ENCODE results near the gene ZFYVE27. TPM values are rescaled to one million over a fixed set of nuclear protein-coding genes. Genes with fewer than 3 reads are reported as not detected.

Gene ZFYVE27
- total and polyA plus RNA-seq, 2 of the 4 experiments (the other 2 are of a cell fraction): 13.1 to 22.2 TPM

DNA sequence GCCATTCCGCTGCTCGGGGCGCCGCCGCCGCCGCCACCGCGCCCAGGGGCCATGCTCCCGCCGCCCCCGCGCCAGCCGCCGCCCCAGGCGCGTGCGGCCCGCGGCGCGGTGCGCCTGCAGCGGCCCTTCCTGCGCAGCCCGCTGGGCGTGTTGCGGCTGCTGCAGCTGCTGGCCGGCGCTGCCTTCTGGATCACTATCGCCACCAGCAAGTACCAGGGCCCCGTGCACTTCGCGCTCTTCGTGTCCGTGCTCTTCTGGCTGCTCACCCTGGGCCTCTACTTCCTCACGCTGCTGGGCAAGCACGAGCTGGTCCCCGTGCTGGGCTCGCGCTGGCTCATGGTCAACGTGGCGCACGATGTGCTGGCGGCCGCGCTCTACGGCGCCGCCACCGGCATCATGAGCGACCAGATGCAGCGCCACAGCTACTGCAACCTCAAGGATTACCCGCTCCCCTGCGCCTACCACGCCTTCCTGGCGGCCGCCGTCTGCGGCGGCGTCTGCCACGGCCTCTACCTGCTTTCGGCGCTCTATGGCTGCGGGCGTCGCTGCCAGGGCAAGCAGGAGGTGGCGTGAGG, 23.0 kb upstream of the ZFYVE27 start:
- no TSS peak for BruUV-seq (replicated peaks)
- DNase-seq (peak; percentile 74), ATAC-seq (ENCODE audit: low read depth) (peak; percentile 31)
- H3K4ac ChIP-seq (ENCODE audit: low read depth, low read length): peak overlapping the region; percentile 95
- peak overlapping the region; percentile 99 for H2BK5ac ChIP-seq (ENCODE audit: low read depth, low read length, poor library complexity, severe bottlenecking)
- no peaks in the 10 kb centered on the region for H3K9me3 ChIP-seq (ENCODE audit: control insufficient read depth, insufficient read depth, low read length)
- peak overlapping the region; percentile 94 for H3K23ac ChIP-seq (ENCODE audit: low read depth, low read length)
- peak overlapping the region; percentile 98 for H4K91ac ChIP-seq (ENCODE audit: insufficient read depth, low read depth, low read length)
- H3K36me3 ChIP-seq (ENCODE audit: control insufficient read depth, insufficient read depth, low read length): peaks cover 24% of the 10 kb centered on the region
- intact Hi-C loops (cut with micrococcal nuclease) (loop anchor here (2.0 kb wide), 1 partner anchor 37 kb away; no protein-coding TSS in a partner anchor), dilution Hi-C loops (cut with HindIII; ENCODE audit: low sequenced_read_pairs, unreplicated experiment) (no loop called here), in situ Hi-C loops (cut with MboI; ENCODE audit: low sequenced_read_pairs) (no loop called here)
- H2AK9ac ChIP-seq (replicated peaks; ENCODE audit: low read depth, low read length, poor library complexity): peak overlapping the region; percentile 99
- H3K4me2 ChIP-seq (ENCODE audit: low read depth, low read length): peak overlapping the region; percentile 91
- H3K14ac ChIP-seq (replicated peaks; ENCODE audit: low read depth, low read length): peak overlapping the region; percentile 93
- ChIA-PET CTCF (interaction anchor here (1.3 to 1.4 kb wide), 3 partner anchors 11 to 23 kb away, joined by 3 to 6 read pairs (median 4); partner anchors contain the start of gene ZFYVE27), POLR2A (ENCODE audit: unreplicated experiment) (interaction anchor here (1.1 to 2.0 kb wide), 2 partner anchors 12 to 27 kb away, joined by 4 to 6 read pairs; partner anchors contain the start of gene AVPI1)
- TF ChIP-seq, protein P1, sequence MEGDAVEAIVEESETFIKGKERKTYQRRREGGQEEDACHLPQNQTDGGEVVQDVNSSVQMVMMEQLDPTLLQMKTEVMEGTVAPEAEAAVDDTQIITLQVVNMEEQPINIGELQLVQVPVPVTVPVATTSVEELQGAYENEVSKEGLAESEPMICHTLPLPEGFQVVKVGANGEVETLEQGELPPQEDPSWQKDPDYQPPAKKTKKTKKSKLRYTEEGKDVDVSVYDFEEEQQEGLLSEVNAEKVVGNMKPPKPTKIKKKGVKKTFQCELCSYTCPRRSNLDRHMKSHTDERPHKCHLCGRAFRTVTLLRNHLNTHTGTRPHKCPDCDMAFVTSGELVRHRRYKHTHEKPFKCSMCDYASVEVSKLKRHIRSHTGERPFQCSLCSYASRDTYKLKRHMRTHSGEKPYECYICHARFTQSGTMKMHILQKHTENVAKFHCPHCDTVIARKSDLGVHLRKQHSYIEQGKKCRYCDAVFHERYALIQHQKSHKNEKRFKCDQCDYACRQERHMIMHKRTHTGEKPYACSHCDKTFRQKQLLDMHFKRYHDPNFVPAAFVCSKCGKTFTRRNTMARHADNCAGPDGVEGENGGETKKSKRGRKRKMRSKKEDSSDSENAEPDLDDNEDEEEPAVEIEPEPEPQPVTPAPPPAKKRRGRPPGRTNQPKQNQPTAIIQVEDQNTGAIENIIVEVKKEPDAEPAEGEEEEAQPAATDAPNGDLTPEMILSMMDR (conservative IDR thresholded peaks at IDR 0.05; ENCODE audit: low read depth, low read length): 0 out of 2 replicates have a peak, but pooled peaks have one; percentile 23
- TF ChIP-seq FOS (IDR thresholded peaks at IDR 0.05; ENCODE audit: low read depth, low read length) (no peak), POLR2A (IDR thresholded peaks at IDR 0.05; ENCODE audit: low read depth, low read length) (peak; percentile 2; the same call in 1 of the 2 replicates), USF2 (IDR thresholded peaks at IDR 0.05; ENCODE audit: low read depth, low read length) (no peak), MXI1 (IDR thresholded peaks at IDR 0.05; ENCODE audit: borderline replicate concordance, low read depth, low read length) (peak; percentile 83; the same call in 1 of the 2 replicates), BHLHE40 (IDR thresholded peaks at IDR 0.05; ENCODE audit: low read depth, low read length) (peak; percentile 71; the same call in 1 of the 2 replicates)
- peak overlapping the region; percentile 80; the same call in 1 of the 2 replicates for H3K56ac ChIP-seq (ENCODE audit: extremely low read depth, insufficient read depth, low read length)
- peaks cover 38 to 54% of the 10 kb centered on the region in 2 experiments; a peak in 3 of 4 replicates for H3K79me1 ChIP-seq (ENCODE audit: low read depth in 1 of 2, low read length in 2 of 2)
- peak overlapping the region; percentile 94 for H2AFZ ChIP-seq (replicated peaks; ENCODE audit: low read length, poor library complexity)
- H3K9ac ChIP-seq (ENCODE audit: low read depth, low read length): peak overlapping the region; percentile 91
- peaks cover 33% of the 10 kb centered on the region for H3K9me1 ChIP-seq (ENCODE audit: insufficient read depth, low read length)
- peaks cover 40% of the 10 kb centered on the region for H4K20me1 ChIP-seq (ENCODE audit: insufficient read depth, low read length)
- 0% methylated on average over 37 of the region's 69 CpGs; no CpG with 5 or more reads in 1 of the 2 experiments for WGBS, 2 experiments (ENCODE audit: extremely low coverage in 2 of 2, insufficient read length in 1 of 2)
- no peaks in the 10 kb centered on the region for H3K27me3 ChIP-seq (ENCODE audit: control insufficient read depth, insufficient read depth, low read length)
- peak overlapping the region; percentile 77 to 97; a peak in 3 of 4 replicates for H4K8ac ChIP-seq (ENCODE audit: low read depth in 2 of 2, low read length in 2 of 2)
- peak overlapping the region; percentile 98 for H4K5ac ChIP-seq (ENCODE audit: low read depth, low read length)
- peak overlapping the region; percentile 98 for H2AK5ac ChIP-seq (ENCODE audit: low read depth, low read length)
- H3K27ac ChIP-seq (ENCODE audit: insufficient read depth, low read length): peak overlapping the region; percentile 99
- H2BK20ac ChIP-seq (ENCODE audit: low read depth, low read length): no peak overlapping the region
- peaks cover 30% of the 10 kb centered on the region for H3K4me1 ChIP-seq (ENCODE audit: control insufficient read depth, insufficient read depth, low read length)
- peak overlapping the region; percentile 88; the same call in 1 of the 2 replicates for H3K18ac ChIP-seq (ENCODE audit: low read depth, low read length)
- no peak overlapping the region for H2BK15ac ChIP-seq (ENCODE audit: low read depth, low read length)
- H3K4me3 ChIP-seq (ENCODE audit: insufficient read depth, low read depth, low read length): peak overlapping the region; percentile 97
- H2BK120ac ChIP-seq (ENCODE audit: low read depth, low read length): peak overlapping the region; percentile 64

All from IMR-90 (cell line).